Loucy (cell line): ENCODE measurements around the gene PALLD.

Experiments used
- EZH2phosphoT487 ChIP-seq: fragments of 200-600 bp; IDR thresholded peaks from 2 replicates; pipeline ENCODE4 v1.6.1; 2018; ENCODE audit warnings: antibody characterized with exemption, mild to moderate bottlenecking, moderate library complexity, borderline replicate concordance
- TF ChIP-seq, protein P1 (sequence below): fragments of 200-600 bp; sonication (generic); conservative IDR thresholded peaks from 2 replicates; pipeline ENCODE4 v1.5.1; 2014; ENCODE audit warnings: mild to moderate bottlenecking, antibody characterized with exemption, low read length

DNA sequence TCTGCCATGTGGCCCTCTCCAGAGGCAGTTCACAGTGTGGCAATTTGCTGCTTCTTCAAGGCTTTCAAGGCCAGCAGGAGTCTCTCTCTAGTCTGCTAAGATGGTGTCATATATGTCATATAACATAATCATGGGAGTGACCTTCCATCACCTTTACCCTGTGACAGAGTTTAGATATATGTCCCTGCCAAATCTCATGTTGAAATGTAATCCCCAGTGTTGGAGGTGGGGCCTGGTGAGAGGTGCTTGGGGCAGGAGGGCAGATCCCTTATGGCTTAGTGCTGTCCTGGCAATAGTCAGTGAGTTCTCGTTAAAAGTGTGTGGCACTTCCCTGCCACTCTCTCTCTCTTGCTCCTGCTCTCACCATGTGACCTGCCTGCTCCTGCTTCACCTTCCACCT, 252.0 kb downstream of the PALLD start:
- TF ChIP-seq, protein P1, sequence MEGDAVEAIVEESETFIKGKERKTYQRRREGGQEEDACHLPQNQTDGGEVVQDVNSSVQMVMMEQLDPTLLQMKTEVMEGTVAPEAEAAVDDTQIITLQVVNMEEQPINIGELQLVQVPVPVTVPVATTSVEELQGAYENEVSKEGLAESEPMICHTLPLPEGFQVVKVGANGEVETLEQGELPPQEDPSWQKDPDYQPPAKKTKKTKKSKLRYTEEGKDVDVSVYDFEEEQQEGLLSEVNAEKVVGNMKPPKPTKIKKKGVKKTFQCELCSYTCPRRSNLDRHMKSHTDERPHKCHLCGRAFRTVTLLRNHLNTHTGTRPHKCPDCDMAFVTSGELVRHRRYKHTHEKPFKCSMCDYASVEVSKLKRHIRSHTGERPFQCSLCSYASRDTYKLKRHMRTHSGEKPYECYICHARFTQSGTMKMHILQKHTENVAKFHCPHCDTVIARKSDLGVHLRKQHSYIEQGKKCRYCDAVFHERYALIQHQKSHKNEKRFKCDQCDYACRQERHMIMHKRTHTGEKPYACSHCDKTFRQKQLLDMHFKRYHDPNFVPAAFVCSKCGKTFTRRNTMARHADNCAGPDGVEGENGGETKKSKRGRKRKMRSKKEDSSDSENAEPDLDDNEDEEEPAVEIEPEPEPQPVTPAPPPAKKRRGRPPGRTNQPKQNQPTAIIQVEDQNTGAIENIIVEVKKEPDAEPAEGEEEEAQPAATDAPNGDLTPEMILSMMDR, result no peak
- no peak for TF ChIP-seq EZH2phosphoT487
